ENCODE measurements around the gene IL1RL2.

The IL1RL2 gene

DNA sequence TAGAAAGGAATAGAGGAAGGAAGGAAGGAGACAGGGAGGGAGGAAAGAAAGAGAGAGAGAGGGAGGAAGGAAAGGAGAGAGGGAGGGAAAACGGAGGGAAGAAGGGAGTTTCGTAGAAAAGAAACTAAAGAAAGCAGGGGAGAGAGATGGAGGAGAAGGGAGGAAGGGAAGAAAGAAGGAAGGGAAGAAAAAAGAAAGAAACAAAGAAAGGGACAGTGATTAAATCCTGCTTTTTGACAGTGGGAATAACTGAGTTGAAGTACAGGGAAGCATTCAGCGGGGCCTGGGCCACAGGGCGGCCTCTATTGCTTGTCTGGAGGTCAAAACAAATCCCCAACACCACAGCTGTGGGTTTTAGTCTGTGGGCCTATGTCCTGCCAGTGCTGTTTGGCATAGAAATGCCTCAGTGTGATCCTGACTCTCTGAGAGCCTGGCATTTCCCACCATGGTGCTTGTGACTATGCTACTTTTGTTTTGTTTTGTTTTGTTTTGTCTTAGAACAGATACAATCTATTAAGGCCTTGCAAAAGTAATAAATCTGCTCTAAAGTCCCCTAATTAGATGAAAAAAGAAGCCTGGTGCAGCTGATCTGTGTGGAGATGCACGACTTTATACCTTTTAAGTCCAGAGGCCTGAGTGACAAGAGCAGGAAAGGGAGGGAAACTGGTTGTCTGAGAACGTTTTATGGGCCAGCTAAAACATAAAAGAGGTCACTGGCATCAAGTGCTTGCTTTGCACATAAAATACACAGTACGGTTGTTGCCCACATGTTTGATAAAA is 40.0 kb downstream of the IL1RL2 start:
- Histone ChIP-seq H3K27ac (ENCODE audit: low read length) (no peak overlapping the region), H3K9me2 (replicated peaks; ENCODE audit: insufficient read depth, low read length) (no peaks in the 10 kb centered on the region), H3K4me1 (ENCODE audit: low read length) (no peaks in the 10 kb centered on the region), H3K9ac (ENCODE audit: low read length) (no peak overlapping the region), H3K79me2 (ENCODE audit: low read length) (no peaks in the 10 kb centered on the region), H3K4me2 (ENCODE audit: low read depth, low read length) (no peak overlapping the region), H3K36me3 (replicated peaks; ENCODE audit: insufficient read depth, low read length) (no peaks in the 10 kb centered on the region), H3K27me3 (replicated peaks; ENCODE audit: insufficient read depth, low read length) (no peaks in the 10 kb centered on the region), H3K4me3 (ENCODE audit: low read length) (no peak overlapping the region), H3K9me3 (replicated peaks; ENCODE audit: insufficient read depth, low read length) (no peaks in the 10 kb centered on the region), H4K20me1 (ENCODE audit: insufficient read depth, low read length) (no peaks in the 10 kb centered on the region), H2AFZ (ENCODE audit: low read length) (no peak overlapping the region), H3F3A (ENCODE audit: insufficient read depth, low read length) (no peaks in the 10 kb centered on the region)
- TF ChIP-seq EZH2 (optimal IDR thresholded peaks at IDR 0.05; ENCODE audit: low read depth, low read length): no peak
- TF ChIP-seq CTCF (IDR thresholded peaks at IDR 0.05; ENCODE audit: low read length): no peak
- TF ChIP-seq EZH2phosphoT487 (IDR thresholded peaks at IDR 0.05; ENCODE audit: low read length): no peak
- DNase-seq: no peak

DNA sequence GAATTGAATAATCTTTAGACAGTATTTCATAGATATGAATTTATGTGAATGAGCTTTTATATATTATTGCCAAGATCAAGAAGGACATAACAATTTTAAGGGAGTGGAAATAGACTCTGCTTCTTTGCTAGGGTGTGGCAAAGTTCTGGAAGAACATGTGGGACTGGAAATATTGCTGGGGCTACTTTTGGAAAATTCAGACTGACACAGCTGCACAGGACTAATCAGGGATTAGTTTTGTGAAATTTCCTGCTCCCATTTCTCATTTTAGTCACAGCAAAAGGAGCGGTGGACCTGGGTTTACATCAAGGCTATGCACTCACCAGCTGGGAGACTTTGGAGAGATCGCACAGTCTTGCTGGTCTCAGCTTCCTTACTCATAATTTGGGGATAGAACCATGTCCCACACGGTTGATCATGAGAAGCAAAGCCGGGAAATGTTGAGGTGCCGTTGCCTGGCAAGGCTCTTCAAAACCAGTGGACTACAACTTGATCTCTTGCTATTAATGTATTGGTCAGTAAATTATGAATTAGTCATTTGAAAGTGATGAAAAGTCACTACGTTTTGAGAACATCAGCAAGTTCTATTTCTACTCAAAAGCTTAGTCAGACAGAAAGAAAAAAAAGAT is 42.4 kb downstream of the IL1RL2 start:
- no peak for DNase-seq
- Histone ChIP-seq H3K27me3 (replicated peaks; ENCODE audit: insufficient read depth, low read length) (no peaks in the 10 kb centered on the region), H3K36me3 (replicated peaks; ENCODE audit: insufficient read depth, low read length) (no peaks in the 10 kb centered on the region), H3K9me3 (replicated peaks; ENCODE audit: insufficient read depth, low read length) (no peaks in the 10 kb centered on the region), H2AFZ (ENCODE audit: low read length) (no peak overlapping the region), H3K9me2 (replicated peaks; ENCODE audit: insufficient read depth, low read length) (no peaks in the 10 kb centered on the region), H3F3A (ENCODE audit: insufficient read depth, low read length) (no peaks in the 10 kb centered on the region), H3K79me2 (ENCODE audit: low read length) (no peaks in the 10 kb centered on the region), H3K27ac (ENCODE audit: low read length) (no peak overlapping the region), H3K9ac (ENCODE audit: low read length) (no peak overlapping the region), H3K4me2 (ENCODE audit: low read depth, low read length) (no peak overlapping the region), H3K4me1 (ENCODE audit: low read length) (no peaks in the 10 kb centered on the region), H4K20me1 (ENCODE audit: insufficient read depth, low read length) (no peaks in the 10 kb centered on the region), H3K4me3 (ENCODE audit: low read length) (no peak overlapping the region)
- TF ChIP-seq CTCF (IDR thresholded peaks at IDR 0.05; ENCODE audit: low read length): no peak
- TF ChIP-seq EZH2 (optimal IDR thresholded peaks at IDR 0.05; ENCODE audit: low read depth, low read length): no peak
- TF ChIP-seq EZH2phosphoT487 (IDR thresholded peaks at IDR 0.05; ENCODE audit: low read length): no peak

- H3K36me3 ChIP-seq (replicated peaks; ENCODE audit: insufficient read depth, low read length): no peaks in the 10 kb centered on the region
- H3K4me3 ChIP-seq (ENCODE audit: low read length): no peak overlapping the region
- DNase-seq: no peak
- no peak overlapping the region for H3K27ac ChIP-seq (ENCODE audit: low read length)
- no peak overlapping the region for H2AFZ ChIP-seq (ENCODE audit: low read length)
- no peaks in the 10 kb centered on the region for H3K27me3 ChIP-seq (replicated peaks; ENCODE audit: insufficient read depth, low read length)
- H3K4me2 ChIP-seq (ENCODE audit: low read depth, low read length): no peak overlapping the region
- H3K9ac ChIP-seq (ENCODE audit: low read length): no peak overlapping the region
- H3F3A ChIP-seq (ENCODE audit: insufficient read depth, low read length): no peaks in the 10 kb centered on the region
- no peaks in the 10 kb centered on the region for H3K4me1 ChIP-seq (ENCODE audit: low read length)
- H3K9me2 ChIP-seq (replicated peaks; ENCODE audit: insufficient read depth, low read length): no peaks in the 10 kb centered on the region
- H3K9me3 ChIP-seq (replicated peaks; ENCODE audit: insufficient read depth, low read length): no peaks in the 10 kb centered on the region
- no peaks in the 10 kb centered on the region for H4K20me1 ChIP-seq (ENCODE audit: insufficient read depth, low read length)
- TF ChIP-seq EZH2phosphoT487 (IDR thresholded peaks at IDR 0.05; ENCODE audit: low read length): no peak
- H3K79me2 ChIP-seq (ENCODE audit: low read length): no peaks in the 10 kb centered on the region
These were observed 43.6 kb downstream of the IL1RL2 start for GRCh38 chr2:102230410-102230909.
